Panc1 (cell line): ENCODE results near the gene MDFIC2. TPM values are rescaled to one million over a fixed set of nuclear protein-coding genes. Genes with fewer than 3 reads are reported as not detected.

Experiments used
- ATAC-seq: fragments of 200-7000 bp; cut with Tn5 transposase; 2 replicates; pipeline ENCODE4 v1.9.1; 2020; ENCODE audit warnings: mild to moderate bottlenecking, moderate library complexity
- BruUV-seq: library from RNA; stranded (reverse); fragments of 400-500 nt; replicated peaks from 2 replicates; lab custom pipeline; 2021; lab: Mats Ljungman, UMichigan
- CTCF ChIA-PET: fragments of 300-600 bp; sonication (Branson Sonifier 250); formaldehyde crosslinking; loops from one replicate; lab custom pipeline; 2022; ENCODE audit warnings: antibody characterized with exemption; lab: Charles Lee
- POLR2A ChIA-PET: fragments of 300-600 bp; sonication (Branson Sonifier 250); formaldehyde crosslinking; loops from one replicate; lab custom pipeline; 2022; ENCODE audit warnings: antibody characterized with exemption; lab: Charles Lee
- DNase-seq: peaks from one replicate; pipeline ENCODE4 v3.0.0-alpha.2; 2010; ENCODE audit warnings: low read depth, low spot score
- H3K27ac ChIP-seq: 2 replicates; pipeline ENCODE4 v1.5.1; 2011; ENCODE audit warnings: mild to moderate bottlenecking, low read length, inconsistent platforms
- H3K27me3 ChIP-seq: fragments of 200-500 bp; sonication (Bioruptor generic); 2 replicates; pipeline ENCODE4 v1.6.0; 2014; ENCODE audit warnings: low read length, inconsistent platforms; ENCODE audit not compliant: control insufficient read depth, insufficient read depth
- H3K36me3 ChIP-seq: fragments of 200-500 bp; sonication (Bioruptor generic); 2 replicates; pipeline ENCODE4 v1.5.1; 2014; ENCODE audit warnings: inconsistent platforms, mild to moderate bottlenecking, low read length, moderate library complexity; ENCODE audit not compliant: control insufficient read depth, insufficient read depth
- H3K4me1 ChIP-seq: 2 replicates; pipeline ENCODE4 v1.5.1; 2011; ENCODE audit warnings: inconsistent platforms, mild to moderate bottlenecking, low read length, moderate library complexity; ENCODE audit not compliant: control insufficient read depth, insufficient read depth
- H3K4me3 ChIP-seq, 2 experiments: 2 replicates each; pipeline ENCODE4 v1.5.1; 2011 to 2012; ENCODE audit warnings: low read depth in 2 of 2, low read length in 2 of 2, mild to moderate bottlenecking in 2 of 2, inconsistent platforms in 1 of 2, moderate library complexity in 1 of 2
- H3K9me3 ChIP-seq: fragments of 200-500 bp; sonication (Bioruptor generic); 2 replicates; pipeline ENCODE4 v1.5.1; 2014; ENCODE audit warnings: low read depth, mild to moderate bottlenecking, inconsistent platforms, low read length, moderate library complexity; ENCODE audit not compliant: control insufficient read depth, insufficient read depth
- POLR2AphosphoS5 ChIP-seq: IDR thresholded peaks from 2 replicates; pipeline ENCODE4 v1.6.1; 2012; ENCODE audit warnings: mild to moderate bottlenecking, low read depth, low read length, moderate library complexity
- REST ChIP-seq, 2 experiments: IDR thresholded peaks; 2 replicates each; pipeline ENCODE4 v1.6.1; 2011 to 2012; ENCODE audit warnings: low read depth in 2 of 2, control low read depth in 1 of 2, low read length in 1 of 2, mild to moderate bottlenecking in 1 of 2, moderate library complexity in 1 of 2; ENCODE audit not compliant: insufficient read depth in 1 of 2
- SIN3A ChIP-seq: IDR thresholded peaks from 2 replicates; pipeline ENCODE4 v1.6.1; 2012; ENCODE audit warnings: low read depth, mild to moderate bottlenecking, low read length, moderate library complexity, borderline replicate concordance; ENCODE audit not compliant: insufficient read depth
- TCF7L2 ChIP-seq: IDR thresholded peaks from 2 replicates; pipeline ENCODE4 v1.6.1; 2011; ENCODE audit warnings: mild to moderate bottlenecking, low read depth, low read length, inconsistent platforms
- in situ Hi-C: cut with HindIII; loops from 2 replicates; pipeline ENCODE4 v1.10.0; 2016; ENCODE audit warnings: low sequenced_read_pairs, low pct_unique_long_range_greater_than_20kb
- intact Hi-C: fragments of 100-400 bp; cut with micrococcal nuclease; formaldehyde crosslinking; loops from one replicate; pipeline ENCODE4 v1.10.0; 2022; ENCODE audit not compliant: unreplicated experiment
- total RNA-seq: library from RNA; stranded (reverse); gene quantifications from one replicate; pipeline ENCODE4 v1.2.1, GENCODE V29; 2021; ENCODE audit not compliant: unreplicated experiment
- TF ChIP-seq, protein P1 (sequence below): fragments of 450-650 bp; IDR thresholded peaks from 2 replicates; pipeline ENCODE4 v1.5.1; 2017; ENCODE audit warnings: mild to moderate bottlenecking

MDFIC2 gene
- total RNA-seq, 1 experiment from 2014 or later = not detected

DNA sequence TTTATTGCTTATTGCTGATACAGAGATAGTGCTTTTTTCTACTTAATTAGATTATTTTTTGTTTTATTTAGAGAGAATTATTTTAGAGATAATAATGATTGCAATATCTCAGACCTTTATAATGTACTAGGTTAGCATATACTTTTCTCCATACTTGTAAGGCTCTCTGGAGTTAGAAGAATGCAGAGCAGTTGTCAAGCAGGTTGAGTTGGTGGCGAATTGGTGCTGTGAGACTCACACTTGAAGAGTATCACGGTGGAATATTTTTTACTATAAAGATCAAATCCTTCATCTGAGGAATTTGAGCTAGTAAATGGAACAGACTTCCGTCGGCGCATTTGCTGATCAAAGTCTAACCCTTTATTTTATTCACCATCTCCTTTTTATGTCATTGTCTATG is 47.3 kb upstream of the MDFIC2 start:
- in situ Hi-C loops = no loop called here
- no peak for ATAC-seq
- intact Hi-C loops = no loop called here
- no peak for DNase-seq
- CTCF ChIA-PET = no interaction called here
- Histone ChIP-seq H3K36me3 (no peaks in the 10 kb centered on the region), H3K4me3 (no peak overlapping the region), H3K9me3 (no peaks in the 10 kb centered on the region), H3K4me1 (no peaks in the 10 kb centered on the region), H3K27me3 (no peaks in the 10 kb centered on the region), H3K27ac (no peak overlapping the region)
- POLR2A ChIA-PET = no interaction called here
- TF ChIP-seq, protein P1, sequence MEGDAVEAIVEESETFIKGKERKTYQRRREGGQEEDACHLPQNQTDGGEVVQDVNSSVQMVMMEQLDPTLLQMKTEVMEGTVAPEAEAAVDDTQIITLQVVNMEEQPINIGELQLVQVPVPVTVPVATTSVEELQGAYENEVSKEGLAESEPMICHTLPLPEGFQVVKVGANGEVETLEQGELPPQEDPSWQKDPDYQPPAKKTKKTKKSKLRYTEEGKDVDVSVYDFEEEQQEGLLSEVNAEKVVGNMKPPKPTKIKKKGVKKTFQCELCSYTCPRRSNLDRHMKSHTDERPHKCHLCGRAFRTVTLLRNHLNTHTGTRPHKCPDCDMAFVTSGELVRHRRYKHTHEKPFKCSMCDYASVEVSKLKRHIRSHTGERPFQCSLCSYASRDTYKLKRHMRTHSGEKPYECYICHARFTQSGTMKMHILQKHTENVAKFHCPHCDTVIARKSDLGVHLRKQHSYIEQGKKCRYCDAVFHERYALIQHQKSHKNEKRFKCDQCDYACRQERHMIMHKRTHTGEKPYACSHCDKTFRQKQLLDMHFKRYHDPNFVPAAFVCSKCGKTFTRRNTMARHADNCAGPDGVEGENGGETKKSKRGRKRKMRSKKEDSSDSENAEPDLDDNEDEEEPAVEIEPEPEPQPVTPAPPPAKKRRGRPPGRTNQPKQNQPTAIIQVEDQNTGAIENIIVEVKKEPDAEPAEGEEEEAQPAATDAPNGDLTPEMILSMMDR = no peak
- no peak for TF ChIP-seq TCF7L2
- no peak for TF ChIP-seq SIN3A
- TF ChIP-seq REST (IDR thresholded peaks at IDR 0.05; ENCODE audit: insufficient read depth in 1 of 2, low read depth in 2 of 2, low read length in 1 of 2) = no peak
- no peak for TF ChIP-seq POLR2AphosphoS5
- no TSS peak for BruUV-seq

- POLR2A ChIA-PET = no interaction called here
- no peak for ATAC-seq
- intact Hi-C loops (no loop called here), in situ Hi-C loops (no loop called here)
- H3K27ac ChIP-seq = no peak overlapping the region
- CTCF ChIA-PET = no interaction called here
- BruUV-seq = no TSS peak
- no peaks in the 10 kb centered on the region for H3K9me3 ChIP-seq
- H3K4me3 ChIP-seq = no peak overlapping the region
- no peaks in the 10 kb centered on the region for H3K27me3 ChIP-seq
- H3K4me1 ChIP-seq = no peaks in the 10 kb centered on the region
- no peak for TF ChIP-seq REST (IDR thresholded peaks at IDR 0.05; ENCODE audit: insufficient read depth in 1 of 2, low read depth in 2 of 2, low read length in 1 of 2)
- TF ChIP-seq, protein P1 = peak; percentile 40; the same call in 1 of the 2 replicates
- DNase-seq = peak; percentile 4
- no peaks in the 10 kb centered on the region for H3K36me3 ChIP-seq
Measured at GRCh38 chr3:70358978-70359580, 46.6 kb upstream of the MDFIC2 start.
